Choroid plexus epithelial cell (primary cell): ENCODE measurements around the gene MS4A5.
"Not testable (repeated sequence)": the region's sequence is repeated elsewhere in the genome, so short reads cannot be mapped to it uniquely, and the experiment has no call there.

ENCODE experiments used
- DNase-seq: peaks from one replicate; pipeline ENCODE4 v3.0.0-alpha.2; 2010; ENCODE audit warnings: low read depth
- H3K4me3 ChIP-seq: 2 replicates; pipeline ENCODE4 v1.5.1; 2011; ENCODE audit warnings: low read depth, mild to moderate bottlenecking, control low read depth, low read length, moderate library complexity
- TF ChIP-seq, protein P1 (sequence below): conservative IDR thresholded peaks from 2 replicates; pipeline ENCODE4 v1.5.1; 2011; ENCODE audit warnings: low read depth, mild to moderate bottlenecking, control low read depth, inconsistent platforms, low read length, moderate library complexity

Gene MS4A5

DNA sequence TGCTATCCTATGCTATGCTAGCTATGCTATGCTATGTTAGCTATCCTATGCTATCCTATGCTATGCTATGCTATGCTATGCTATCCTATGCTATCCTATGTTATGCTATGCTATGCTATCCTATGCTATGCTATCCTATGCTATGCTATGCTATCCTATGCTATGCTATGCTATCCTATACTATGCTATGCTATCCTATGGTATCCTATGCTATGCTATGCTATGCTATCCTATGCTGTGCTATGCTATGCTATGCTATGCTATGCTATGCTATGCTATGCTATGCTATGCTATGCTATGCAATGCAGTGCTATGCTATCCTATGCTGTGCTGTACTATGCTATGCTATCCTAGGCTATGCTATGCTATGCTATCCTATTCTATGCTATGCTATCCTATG is 17.7 kb downstream of the MS4A5 start:
- DNase-seq, result no peak
- TF ChIP-seq, protein P1, sequence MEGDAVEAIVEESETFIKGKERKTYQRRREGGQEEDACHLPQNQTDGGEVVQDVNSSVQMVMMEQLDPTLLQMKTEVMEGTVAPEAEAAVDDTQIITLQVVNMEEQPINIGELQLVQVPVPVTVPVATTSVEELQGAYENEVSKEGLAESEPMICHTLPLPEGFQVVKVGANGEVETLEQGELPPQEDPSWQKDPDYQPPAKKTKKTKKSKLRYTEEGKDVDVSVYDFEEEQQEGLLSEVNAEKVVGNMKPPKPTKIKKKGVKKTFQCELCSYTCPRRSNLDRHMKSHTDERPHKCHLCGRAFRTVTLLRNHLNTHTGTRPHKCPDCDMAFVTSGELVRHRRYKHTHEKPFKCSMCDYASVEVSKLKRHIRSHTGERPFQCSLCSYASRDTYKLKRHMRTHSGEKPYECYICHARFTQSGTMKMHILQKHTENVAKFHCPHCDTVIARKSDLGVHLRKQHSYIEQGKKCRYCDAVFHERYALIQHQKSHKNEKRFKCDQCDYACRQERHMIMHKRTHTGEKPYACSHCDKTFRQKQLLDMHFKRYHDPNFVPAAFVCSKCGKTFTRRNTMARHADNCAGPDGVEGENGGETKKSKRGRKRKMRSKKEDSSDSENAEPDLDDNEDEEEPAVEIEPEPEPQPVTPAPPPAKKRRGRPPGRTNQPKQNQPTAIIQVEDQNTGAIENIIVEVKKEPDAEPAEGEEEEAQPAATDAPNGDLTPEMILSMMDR, result no peak
- no peak overlapping the region for H3K4me3 ChIP-seq

DNA sequence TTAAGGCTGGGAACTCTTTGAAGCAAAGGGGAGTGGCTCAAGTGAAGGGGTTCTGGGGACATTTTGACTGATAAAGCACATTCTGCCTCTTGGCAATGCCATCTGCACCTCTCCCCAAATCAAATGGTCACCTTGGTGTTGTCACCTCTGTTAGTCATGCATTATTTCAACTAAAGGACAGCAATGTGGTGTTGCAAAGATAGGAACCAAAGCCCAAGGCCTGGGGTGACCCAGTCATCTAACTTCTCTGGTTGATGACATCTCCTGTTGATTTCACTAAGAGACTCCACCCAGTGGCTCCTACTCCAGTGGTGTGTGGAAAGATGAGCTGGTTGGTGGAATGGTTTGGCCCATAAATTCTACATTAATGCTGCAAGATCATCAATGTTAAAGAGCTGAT is 18.5 kb downstream of the MS4A5 start:
- TF ChIP-seq, protein P1, result no peak
- no peak overlapping the region for H3K4me3 ChIP-seq
- no peak for DNase-seq

DNA sequence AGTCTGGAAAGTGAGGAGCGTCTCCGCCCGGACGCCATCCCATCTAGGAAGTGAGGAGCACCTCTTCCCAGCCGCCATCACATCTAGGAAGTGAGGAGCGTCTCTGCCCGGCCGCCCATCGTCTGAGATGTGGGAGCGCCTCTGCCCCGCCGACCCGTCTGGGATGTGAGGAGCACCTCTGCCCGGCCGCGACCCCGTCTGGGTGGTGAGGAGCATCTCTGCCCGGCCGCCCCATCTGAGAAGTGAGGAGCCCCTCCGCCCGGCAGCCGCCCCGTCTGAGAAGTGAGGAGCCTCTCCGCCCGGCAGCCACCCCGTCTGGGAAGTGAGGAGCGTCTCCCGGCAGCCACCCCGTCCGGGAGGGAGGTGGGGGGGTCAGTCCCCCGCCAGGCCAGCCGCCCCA is 21.8 kb downstream of the MS4A5 start:
- not testable (repeated sequence) for H3K4me3 ChIP-seq, DNase-seq

DNA sequence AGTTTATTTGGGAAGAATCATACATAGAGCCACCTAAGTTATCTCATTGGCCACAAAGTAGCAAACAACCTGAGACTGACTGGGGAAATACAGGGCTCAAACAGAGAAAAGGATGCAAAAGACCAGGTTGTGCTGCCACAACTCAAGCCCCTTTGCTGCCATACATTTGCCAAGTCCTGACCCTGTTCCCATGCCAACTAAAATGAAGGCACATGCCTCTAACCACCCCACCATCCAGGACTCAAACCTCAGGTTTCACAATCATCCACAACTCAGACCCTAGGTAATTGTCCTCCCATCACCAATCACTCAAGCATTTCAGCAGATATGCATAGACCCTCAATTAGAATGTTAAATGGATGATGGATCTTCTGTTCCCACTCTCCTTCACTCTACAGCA is 24.8 kb downstream of the MS4A5 start:
- no peak overlapping the region for H3K4me3 ChIP-seq
- no peak for DNase-seq
- TF ChIP-seq, protein P1, result no peak

GRCh38 chr11:60455531-60456042 is 26.2 kb downstream of the MS4A5 start, which contains the start of gene MS4A1:
MS4A1 (plus strand) TSS chr11:60455847; CDS start chr11:60462375, 6,528 bp downstream.
- no peak within 1 kb of the TSS for H3K4me3 ChIP-seq
- TF ChIP-seq, protein P1, result no peak
- no peak for DNase-seq

DNA sequence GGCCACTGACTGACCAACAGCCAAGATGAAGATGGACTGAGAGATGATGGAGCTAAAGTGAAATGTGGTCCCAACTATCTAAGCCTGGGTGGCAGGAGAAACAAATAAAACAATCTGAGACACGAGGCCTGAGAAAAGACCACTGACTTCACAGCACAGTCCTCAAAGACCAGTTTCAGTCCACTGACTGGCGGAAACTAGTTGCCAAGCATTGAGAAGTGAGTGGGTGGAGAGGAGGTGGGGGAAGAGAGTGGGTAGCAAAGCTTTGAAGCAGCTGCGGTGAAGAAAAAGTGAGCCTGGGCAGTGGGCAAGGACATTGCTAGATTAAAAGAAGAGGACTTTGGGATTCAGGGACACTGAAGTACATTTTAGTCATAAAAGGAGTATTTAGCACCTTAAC is 28.2 kb downstream of the MS4A5 start:
- no peak overlapping the region for H3K4me3 ChIP-seq
- DNase-seq, result no peak

DNA sequence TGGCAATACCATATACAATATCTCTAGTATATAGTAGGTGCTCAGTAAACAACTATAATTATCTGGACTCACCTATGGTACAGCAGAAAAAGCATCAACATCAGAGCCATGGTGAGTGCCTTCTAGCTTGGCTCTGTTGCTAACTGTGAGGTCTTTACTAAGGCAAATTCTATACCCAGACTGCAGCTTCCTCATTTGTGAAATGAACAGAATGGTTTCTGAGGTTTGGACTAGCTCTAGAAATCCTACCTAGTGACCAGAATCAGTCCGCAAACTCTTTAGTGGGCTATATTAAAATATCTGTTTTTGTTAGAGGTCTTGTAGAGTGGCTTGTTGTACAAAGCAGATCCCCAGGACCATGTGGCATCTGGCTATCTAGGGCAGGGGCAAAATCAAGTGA is 30.0 kb downstream of the MS4A5 start:
- H3K4me3 ChIP-seq, result no peak overlapping the region
- DNase-seq, result no peak
- TF ChIP-seq, protein P1, result no peak

More for the DNA sequence above, 28.2 kb downstream of the MS4A5 start:
- TF ChIP-seq, protein P1, result no peak
